ENCODE data around the gene GNAO1.

The GNAO1 gene

GRCh38 chr16:56330476-56330875 lies 139.2 kb downstream of the GNAO1 start:
- no peak for DNase-seq (ENCODE audit: low read depth)
- in situ Hi-C loops (cut with HindIII; ENCODE audit: low sequenced_read_pairs), result no loop called here

GRCh38 chr16:56331399-56331798 lies 140.1 kb downstream of the GNAO1 start:
- no peak for DNase-seq (ENCODE audit: low read depth)
- no peak overlapping the region for H3K4me3 ChIP-seq (ENCODE audit: low read depth, low read length)
- in situ Hi-C loops (cut with HindIII; ENCODE audit: low sequenced_read_pairs), result no loop called here
- no peak for TF ChIP-seq CTCF (IDR thresholded peaks at IDR 0.05; ENCODE audit: low read depth, low read length, missing control alignments)

More at GRCh38 chr16:56330476-56330875, 139.2 kb downstream of the GNAO1 start:
- no peak for TF ChIP-seq CTCF (IDR thresholded peaks at IDR 0.05; ENCODE audit: low read depth, low read length, missing control alignments)
- no peak overlapping the region for H3K4me3 ChIP-seq (ENCODE audit: low read depth, low read length)

GRCh38 chr16:56331915-56332314 lies 140.6 kb downstream of the GNAO1 start:
- no peak overlapping the region for H3K4me3 ChIP-seq (ENCODE audit: low read depth, low read length)
- DNase-seq (ENCODE audit: low read depth), result no peak
- in situ Hi-C loops (cut with HindIII; ENCODE audit: low sequenced_read_pairs), result no loop called here
- no peak for TF ChIP-seq CTCF (IDR thresholded peaks at IDR 0.05; ENCODE audit: low read depth, low read length, missing control alignments)

GRCh38 chr16:56332464-56333079 lies 141.3 kb downstream of the GNAO1 start:
- in situ Hi-C loops (cut with HindIII; ENCODE audit: low sequenced_read_pairs), result no loop called here
- TF ChIP-seq CTCF (IDR thresholded peaks at IDR 0.05; ENCODE audit: low read depth, low read length, missing control alignments), result peak; percentile 6
- no peak for DNase-seq (ENCODE audit: low read depth)
- H3K4me3 ChIP-seq (ENCODE audit: low read depth, low read length), result no peak overlapping the region

GRCh38 chr16:56334761-56335160 lies 143.5 kb downstream of the GNAO1 start:
- in situ Hi-C loops (cut with HindIII; ENCODE audit: low sequenced_read_pairs), result no loop called here
- no peak for DNase-seq (ENCODE audit: low read depth)
- H3K4me3 ChIP-seq (ENCODE audit: low read depth, low read length), result no peak overlapping the region
- TF ChIP-seq CTCF (IDR thresholded peaks at IDR 0.05; ENCODE audit: low read depth, low read length, missing control alignments), result no peak

- no peak overlapping the region for H3K4me3 ChIP-seq (ENCODE audit: low read depth, low read length)
- no peak for TF ChIP-seq CTCF (IDR thresholded peaks at IDR 0.05; ENCODE audit: low read depth, low read length, missing control alignments)
- DNase-seq (ENCODE audit: low read depth), result no peak
- in situ Hi-C loops (cut with HindIII; ENCODE audit: low sequenced_read_pairs), result no loop called here
Measured at GRCh38 chr16:56336071-56336688, 144.9 kb downstream of the GNAO1 start.

Measured in astrocyte of the cerebellum (primary cell).